ENCODE measurements around the gene SBSN. TPM values are rescaled to one million over a fixed set of nuclear protein-coding genes. Genes with fewer than 3 reads are reported as not detected.
A peak's percentile ranks its signal among the peaks of the same experiment; 100 is the strongest.

The SBSN gene
- polyA plus RNA-seq, 12 donors: 0.24 to 26.7 (median 8.1) TPM; not detected in 8

- no peak for DNase-seq
Observed at GRCh38 chr19:35533822-35534392, 5.8 kb upstream of the SBSN start.

- no peak for DNase-seq
Observed at GRCh38 chr19:35533201-35533821, 5.2 kb upstream of the SBSN start, which contains the start of gene GAPDHS. Gene GAPDHS, plus strand, starts transcription at chr19:35533456. Its CDS starts 72 bp downstream, at chr19:35533528.

GRCh38 chr19:35531291-35531690 lies 3.2 kb upstream of the SBSN start:
- no peak for DNase-seq

- no peak for DNase-seq
Observed at GRCh38 chr19:35529241-35530218, 1.4 kb upstream of the SBSN start.

- DNase-seq: no peak
Observed at GRCh38 chr19:35525873-35526272, 2.2 kb downstream of the SBSN start.

GRCh38 chr19:35524181-35524837 lies 3.8 kb downstream of the SBSN start:
- DNase-seq: no peak

GRCh38 chr19:35522745-35523327 lies 5.3 kb downstream of the SBSN start:
- no peak for DNase-seq

- no peak for DNase-seq
Observed at GRCh38 chr19:35521124-35521743, 6.9 kb downstream of the SBSN start.

- no peak for DNase-seq
Observed at GRCh38 chr19:35519291-35519690, 8.8 kb downstream of the SBSN start.

GRCh38 chr19:35518313-35518712 lies 9.8 kb downstream of the SBSN start:
- no peak for DNase-seq

- no peak for DNase-seq
Observed at GRCh38 chr19:35517342-35517741, 10.8 kb downstream of the SBSN start.

- DNase-seq: no peak
Observed at GRCh38 chr19:35516310-35516709, 11.8 kb downstream of the SBSN start.

GRCh38 chr19:35514282-35514809 lies 13.8 kb downstream of the SBSN start:
- DNase-seq: no peak

- DNase-seq: no peak
Observed at GRCh38 chr19:35513628-35514281, 14.4 kb downstream of the SBSN start, which contains the start of gene DMKN. Gene DMKN, minus strand, starts transcription at chr19:35513649. Its CDS starts 174 bp downstream, at chr19:35513475.

- no peak for DNase-seq
Observed at GRCh38 chr19:35512831-35513627, 15.1 kb downstream of the SBSN start.

GRCh38 chr19:35511337-35511736 lies 16.8 kb downstream of the SBSN start:
- no peak for DNase-seq

- DNase-seq: no peak
Observed at GRCh38 chr19:35510626-35510964, 17.5 kb downstream of the SBSN start.

GRCh38 chr19:35509861-35510625 lies 18.1 kb downstream of the SBSN start:
- peak; percentile 62 for DNase-seq

Data from muscle of arm (tissue), 12 donors.